NB4 (cell line): ENCODE measurements around the gene HYLS1.
"Not testable (repeated sequence)": the region's sequence is repeated elsewhere in the genome, so short reads cannot be mapped to it uniquely, and the experiment has no call there.

Source experiments
- DNase-seq: peaks from one replicate; pipeline ENCODE4 v3.0.0; 2010; ENCODE audit warnings: low read depth
- H3K4me3 ChIP-seq: one replicate; pipeline ENCODE4 v1.5.1; 2011; ENCODE audit warnings: mild to moderate bottlenecking, low read depth, low read length, moderate library complexity
- CTCF ChIP-seq: IDR thresholded peaks from one replicate; pipeline ENCODE4 v1.5.1; 2012; ENCODE audit warnings: low read depth, low read length
- MAX ChIP-seq: IDR thresholded peaks from 2 replicates; pipeline ENCODE4 v1.6.1; 2011; ENCODE audit warnings: low read depth, low read length
- MYC ChIP-seq: IDR thresholded peaks from 2 replicates; pipeline ENCODE4 v1.6.1; 2011; ENCODE audit warnings: low read depth, low read length
- POLR2A ChIP-seq: IDR thresholded peaks from 2 replicates; pipeline ENCODE4 v1.6.1; 2011; ENCODE audit warnings: mild to moderate bottlenecking; ENCODE audit not compliant: insufficient read length; ENCODE audit errors: extremely low read depth

HYLS1 gene

GRCh38 chr11:125902927-125903710 is 15.7 kb downstream of the HYLS1 start, which contains the start of gene PUS3:
Gene PUS3 (minus strand): TSS chr11:125903206. CDS start chr11:125896284, 6,922 bp downstream.
- no peak for TF ChIP-seq MYC
- peak; percentile 13; the same call in 1 of the 2 replicates for TF ChIP-seq MAX
- no peak for TF ChIP-seq CTCF
- TF ChIP-seq POLR2A = peak; percentile 77
- peak; percentile 87 for DNase-seq
- H3K4me3 ChIP-seq = peak within 1 kb of the TSS; percentile 92

- DNase-seq = no peak
- TF ChIP-seq MAX (no peak), MYC (no peak), POLR2A (no peak), CTCF (no peak)
- H3K4me3 ChIP-seq = peak within 1 kb of the TSS; percentile 92
Observed at GRCh38 chr11:125903711-125904659, 16.5 kb downstream of the HYLS1 start, which contains the start of gene DDX25. Gene DDX25 (plus strand): TSS chr11:125904508. CDS start chr11:125904518, 10 bp downstream.

- TF ChIP-seq CTCF = no peak
- TF ChIP-seq POLR2A = no peak
- TF ChIP-seq MAX = no peak
- no peak for TF ChIP-seq MYC
- H3K4me3 ChIP-seq = no peak overlapping the region
- DNase-seq = no peak
Observed at GRCh38 chr11:125904678-125905077, 17.2 kb downstream of the HYLS1 start.

- DNase-seq = no peak
- TF ChIP-seq MAX = no peak
- no peak for TF ChIP-seq CTCF
- TF ChIP-seq POLR2A = no peak
- no peak for TF ChIP-seq MYC
- no peak overlapping the region for H3K4me3 ChIP-seq
Observed at GRCh38 chr11:125910226-125910849, 22.9 kb downstream of the HYLS1 start.

- not testable (repeated sequence) for DNase-seq, H3K4me3 ChIP-seq
Observed at GRCh38 chr11:125914601-125915000, 27.1 kb downstream of the HYLS1 start.
